ENCODE data around the gene EIF4G3. TPM values are rescaled to one million over a fixed set of nuclear protein-coding genes. Genes with fewer than 3 reads are reported as not detected.

EIF4G3 gene
- total RNA-seq, 4 donors from 2014 or later = 42.1 to 63.2 (median 43.5) TPM

DNA sequence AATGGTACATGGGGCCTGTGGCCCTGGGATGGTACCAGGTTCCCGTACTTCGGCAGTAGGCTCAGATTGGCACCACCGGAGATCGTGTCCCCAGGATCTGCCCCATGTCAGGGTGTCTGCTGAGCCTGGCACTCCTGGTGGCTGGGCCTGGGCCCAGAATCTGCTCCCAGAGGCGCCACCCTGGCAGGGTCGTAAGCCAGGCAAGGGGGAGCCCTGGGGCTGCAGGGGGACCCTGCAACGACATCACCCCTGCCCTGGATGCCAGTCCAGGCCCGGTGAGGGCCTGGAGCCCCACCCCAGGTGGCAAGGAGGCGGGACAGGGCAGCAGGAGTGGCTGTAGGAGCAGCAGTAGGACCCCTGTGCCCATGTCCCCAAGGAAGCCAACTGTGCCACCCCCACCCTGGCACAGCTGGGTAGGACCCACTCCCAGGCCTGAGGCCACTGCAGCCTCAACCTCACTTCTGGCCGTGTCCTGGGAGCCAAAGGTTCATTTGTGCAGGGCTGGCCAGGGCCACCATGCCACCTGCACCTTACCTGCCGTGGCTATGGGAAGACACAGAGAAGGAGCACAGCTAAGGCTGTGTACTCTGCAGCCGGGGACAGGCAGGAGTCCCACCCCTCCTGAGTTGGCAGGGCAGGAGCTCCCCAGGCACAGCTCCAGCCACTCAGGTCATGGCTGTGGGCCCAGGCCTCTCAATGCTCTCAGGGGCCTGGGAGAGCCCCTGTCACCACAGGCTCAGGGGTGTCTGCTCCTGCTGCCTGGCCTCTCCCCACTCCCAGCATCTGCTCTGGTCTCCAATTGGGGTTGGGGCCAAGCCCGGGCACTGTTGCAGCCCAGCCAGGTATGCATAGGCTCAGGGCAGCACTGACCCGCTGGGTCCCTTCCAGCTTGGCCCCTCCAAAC is 141.7 kb downstream of the EIF4G3 start:
- in situ Hi-C loops (cut with MboI; ENCODE audit: low sequenced_read_pairs in 4 of 4) = no loop called here
- intact Hi-C loops (cut with DNase I; ENCODE audit: low total_unique reads) = no loop called here
- H3K4me1 ChIP-seq = peaks cover 51 to 61% of the 10 kb centered on the region in 2 donors

DNA sequence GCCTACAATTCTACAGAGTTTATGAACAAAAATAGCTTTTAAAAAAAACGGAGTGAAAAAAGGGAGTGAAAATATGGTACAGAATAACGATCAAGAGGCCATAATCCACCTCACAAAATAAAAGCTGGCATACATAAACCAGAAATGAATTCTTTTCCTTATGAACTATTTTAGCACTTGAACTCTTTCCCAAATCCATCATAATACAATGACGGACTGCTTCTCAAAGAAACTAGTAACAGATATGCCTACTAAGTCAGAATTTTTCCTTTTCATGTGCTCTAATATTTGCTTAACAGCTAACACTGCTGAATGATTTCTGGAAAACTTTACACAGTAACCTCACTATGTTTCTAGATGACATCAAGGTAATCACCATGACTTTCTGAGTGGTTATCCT is 144.0 kb downstream of the EIF4G3 start:
- Histone ChIP-seq H3K4me1 (peaks cover 46 to 54% of the 10 kb centered on the region in 2 donors), H3K36me3 (no peaks in the 10 kb centered on the region)

More for the DNA sequence above, 141.7 kb downstream of the EIF4G3 start:
- Histone ChIP-seq H3K4me3 (no peak overlapping the region), H3K36me3 (no peaks in the 10 kb centered on the region), H3K27ac (peak overlapping the region in 2 of 4 donors; percentile 20 to 53), H3K27me3 (no peaks in the 10 kb centered on the region), H3K9me3 (no peaks in the 10 kb centered on the region)
- peak in 1 of 2 donors; percentile 24 for DNase-seq
- TF ChIP-seq POLR2A (IDR thresholded peaks at IDR 0.05) = no peak
- TF ChIP-seq, protein P1, sequence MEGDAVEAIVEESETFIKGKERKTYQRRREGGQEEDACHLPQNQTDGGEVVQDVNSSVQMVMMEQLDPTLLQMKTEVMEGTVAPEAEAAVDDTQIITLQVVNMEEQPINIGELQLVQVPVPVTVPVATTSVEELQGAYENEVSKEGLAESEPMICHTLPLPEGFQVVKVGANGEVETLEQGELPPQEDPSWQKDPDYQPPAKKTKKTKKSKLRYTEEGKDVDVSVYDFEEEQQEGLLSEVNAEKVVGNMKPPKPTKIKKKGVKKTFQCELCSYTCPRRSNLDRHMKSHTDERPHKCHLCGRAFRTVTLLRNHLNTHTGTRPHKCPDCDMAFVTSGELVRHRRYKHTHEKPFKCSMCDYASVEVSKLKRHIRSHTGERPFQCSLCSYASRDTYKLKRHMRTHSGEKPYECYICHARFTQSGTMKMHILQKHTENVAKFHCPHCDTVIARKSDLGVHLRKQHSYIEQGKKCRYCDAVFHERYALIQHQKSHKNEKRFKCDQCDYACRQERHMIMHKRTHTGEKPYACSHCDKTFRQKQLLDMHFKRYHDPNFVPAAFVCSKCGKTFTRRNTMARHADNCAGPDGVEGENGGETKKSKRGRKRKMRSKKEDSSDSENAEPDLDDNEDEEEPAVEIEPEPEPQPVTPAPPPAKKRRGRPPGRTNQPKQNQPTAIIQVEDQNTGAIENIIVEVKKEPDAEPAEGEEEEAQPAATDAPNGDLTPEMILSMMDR (IDR thresholded peaks at IDR 0.05 in 4 of 5, conservative IDR thresholded peaks at IDR 0.05 in 1 of 5) = no peak
- no peak for ATAC-seq

DNA sequence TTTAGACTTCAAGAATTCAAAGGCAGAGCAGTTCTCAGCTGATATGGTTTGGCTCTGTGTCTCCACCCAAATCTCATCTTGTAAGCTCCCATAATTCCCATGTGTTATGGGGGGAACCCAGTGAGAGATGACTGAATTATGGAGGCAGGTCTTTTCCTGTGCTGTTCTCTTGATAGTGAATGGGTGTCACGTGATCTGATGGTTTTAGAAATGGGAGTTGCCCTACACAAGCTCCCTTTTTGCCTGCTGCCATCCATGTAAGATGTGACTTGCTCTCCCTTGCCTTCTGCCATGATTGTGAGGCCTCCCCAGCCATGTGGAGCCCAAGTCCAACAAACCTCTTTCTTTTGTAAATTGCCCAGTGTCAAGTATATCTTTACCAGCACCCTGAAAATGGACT is 146.5 kb downstream of the EIF4G3 start:
- no peaks in the 10 kb centered on the region for H3K27me3 ChIP-seq
- in situ Hi-C loops (cut with MboI; ENCODE audit: low sequenced_read_pairs in 4 of 4) = no loop called here
- no peaks in the 10 kb centered on the region for H3K36me3 ChIP-seq
- H3K9me3 ChIP-seq = no peaks in the 10 kb centered on the region
- H3K4me1 ChIP-seq = peaks cover 33 to 37% of the 10 kb centered on the region in 2 donors
- TF ChIP-seq, protein P1 (IDR thresholded peaks at IDR 0.05 in 4 of 5, conservative IDR thresholded peaks at IDR 0.05 in 1 of 5) = no peak
- TF ChIP-seq POLR2A (IDR thresholded peaks at IDR 0.05) = no peak
- no peak for ATAC-seq
- no peak overlapping the region for H3K4me3 ChIP-seq
- intact Hi-C loops (cut with DNase I; ENCODE audit: low total_unique reads) = no loop called here
- DNase-seq = no peak
- no peak overlapping the region for H3K27ac ChIP-seq

More for the DNA sequence above, 144.0 kb downstream of the EIF4G3 start:
- in situ Hi-C loops (cut with MboI; ENCODE audit: low sequenced_read_pairs in 4 of 4) = no loop called here
- Histone ChIP-seq H3K27me3 (no peaks in the 10 kb centered on the region), H3K27ac (peak overlapping the region in 1 of 4 donors; percentile 25), H3K4me3 (no peak overlapping the region), H3K9me3 (no peaks in the 10 kb centered on the region)
- intact Hi-C loops (cut with DNase I; ENCODE audit: low total_unique reads) = no loop called here
- no peak for ATAC-seq
- DNase-seq = no peak
- TF ChIP-seq, protein P1 (IDR thresholded peaks at IDR 0.05 in 4 of 5, conservative IDR thresholded peaks at IDR 0.05 in 1 of 5) = no peak
- TF ChIP-seq POLR2A (IDR thresholded peaks at IDR 0.05) = no peak

DNA sequence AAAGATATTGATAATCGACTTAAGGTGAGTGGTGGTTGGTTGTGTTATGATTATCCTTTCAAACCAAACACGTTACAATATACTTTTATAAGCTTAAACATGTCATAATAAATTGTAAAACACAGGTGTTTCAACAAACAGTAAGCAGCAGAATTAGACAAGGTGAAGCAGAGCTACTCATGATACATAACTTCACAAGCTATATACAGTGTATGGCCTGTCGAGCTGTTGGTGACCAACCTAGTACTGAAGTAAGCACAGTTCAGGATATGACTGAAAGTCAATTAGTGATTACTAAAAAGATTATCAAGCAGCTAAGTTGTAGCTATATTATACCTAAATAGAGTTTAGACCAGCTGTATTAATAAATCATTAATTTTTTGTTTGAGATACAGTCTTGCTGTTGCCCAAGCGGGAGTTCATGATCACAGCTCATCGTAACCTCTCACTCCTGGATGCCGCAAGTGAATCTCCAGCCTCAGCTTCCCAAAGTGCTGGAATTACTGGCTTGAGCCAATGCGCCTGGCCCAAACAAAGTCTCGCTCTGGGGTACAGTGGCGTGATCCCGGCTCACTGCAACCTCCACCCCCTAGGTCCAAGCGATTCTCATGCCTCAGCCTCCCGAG is 148.1 kb downstream of the EIF4G3 start:
- intact Hi-C loops (cut with DNase I; ENCODE audit: low total_unique reads) (no loop called here), in situ Hi-C loops (cut with MboI; ENCODE audit: low sequenced_read_pairs in 4 of 4) (no loop called here)
- Histone ChIP-seq H3K27ac (no peak overlapping the region), H3K36me3 (no peaks in the 10 kb centered on the region), H3K27me3 (no peaks in the 10 kb centered on the region), H3K4me1 (peaks cover 29 to 30% of the 10 kb centered on the region in 2 donors), H3K9me3 (no peaks in the 10 kb centered on the region), H3K4me3 (no peak overlapping the region)
- ATAC-seq = no peak
- DNase-seq = no peak
- TF ChIP-seq, protein P1 (IDR thresholded peaks at IDR 0.05 in 4 of 5, conservative IDR thresholded peaks at IDR 0.05 in 1 of 5) = no peak
- no peak for TF ChIP-seq POLR2A (IDR thresholded peaks at IDR 0.05)

Data from gastrocnemius medialis (tissue), 4 donors.